Measurements from ENCODE around the gene CTCFL. TPM values are rescaled to one million over a fixed set of nuclear protein-coding genes. Genes with fewer than 3 reads are reported as not detected.
A peak's percentile ranks its signal among the peaks of the same experiment; 100 is the strongest.

The CTCFL gene
- total and polyA plus RNA-seq, 3 donors from 2014 or later, result 19.8 to 33.9 (median 24.8) TPM

GRCh38 chr20:57458400-57459160, 66.4 kb downstream of the CTCFL start:
- WGBS, 2 donors, result 66 to 81% methylated on average over 7 of the region's 7 CpGs
- intact Hi-C loops (cut with DNase I; ENCODE audit: low total_unique reads), result no loop called here
- Histone ChIP-seq H3K27me3 (no peaks in the 10 kb centered on the region), H3K9me3 (no peaks in the 10 kb centered on the region), H3K36me3 (ENCODE audit: low read depth, missing control alignments) (no peaks in the 10 kb centered on the region), H3K27ac (no peak overlapping the region), H3K4me1 (peaks cover 6% of the 10 kb centered on the region), H3K4me3 (no peak overlapping the region)
- DNase-seq, result peak; percentile 31
- TF ChIP-seq, protein P1, sequence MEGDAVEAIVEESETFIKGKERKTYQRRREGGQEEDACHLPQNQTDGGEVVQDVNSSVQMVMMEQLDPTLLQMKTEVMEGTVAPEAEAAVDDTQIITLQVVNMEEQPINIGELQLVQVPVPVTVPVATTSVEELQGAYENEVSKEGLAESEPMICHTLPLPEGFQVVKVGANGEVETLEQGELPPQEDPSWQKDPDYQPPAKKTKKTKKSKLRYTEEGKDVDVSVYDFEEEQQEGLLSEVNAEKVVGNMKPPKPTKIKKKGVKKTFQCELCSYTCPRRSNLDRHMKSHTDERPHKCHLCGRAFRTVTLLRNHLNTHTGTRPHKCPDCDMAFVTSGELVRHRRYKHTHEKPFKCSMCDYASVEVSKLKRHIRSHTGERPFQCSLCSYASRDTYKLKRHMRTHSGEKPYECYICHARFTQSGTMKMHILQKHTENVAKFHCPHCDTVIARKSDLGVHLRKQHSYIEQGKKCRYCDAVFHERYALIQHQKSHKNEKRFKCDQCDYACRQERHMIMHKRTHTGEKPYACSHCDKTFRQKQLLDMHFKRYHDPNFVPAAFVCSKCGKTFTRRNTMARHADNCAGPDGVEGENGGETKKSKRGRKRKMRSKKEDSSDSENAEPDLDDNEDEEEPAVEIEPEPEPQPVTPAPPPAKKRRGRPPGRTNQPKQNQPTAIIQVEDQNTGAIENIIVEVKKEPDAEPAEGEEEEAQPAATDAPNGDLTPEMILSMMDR (IDR thresholded peaks at IDR 0.05), result no peak
- no peak for TF ChIP-seq POLR2A (IDR thresholded peaks at IDR 0.05)

DNA sequence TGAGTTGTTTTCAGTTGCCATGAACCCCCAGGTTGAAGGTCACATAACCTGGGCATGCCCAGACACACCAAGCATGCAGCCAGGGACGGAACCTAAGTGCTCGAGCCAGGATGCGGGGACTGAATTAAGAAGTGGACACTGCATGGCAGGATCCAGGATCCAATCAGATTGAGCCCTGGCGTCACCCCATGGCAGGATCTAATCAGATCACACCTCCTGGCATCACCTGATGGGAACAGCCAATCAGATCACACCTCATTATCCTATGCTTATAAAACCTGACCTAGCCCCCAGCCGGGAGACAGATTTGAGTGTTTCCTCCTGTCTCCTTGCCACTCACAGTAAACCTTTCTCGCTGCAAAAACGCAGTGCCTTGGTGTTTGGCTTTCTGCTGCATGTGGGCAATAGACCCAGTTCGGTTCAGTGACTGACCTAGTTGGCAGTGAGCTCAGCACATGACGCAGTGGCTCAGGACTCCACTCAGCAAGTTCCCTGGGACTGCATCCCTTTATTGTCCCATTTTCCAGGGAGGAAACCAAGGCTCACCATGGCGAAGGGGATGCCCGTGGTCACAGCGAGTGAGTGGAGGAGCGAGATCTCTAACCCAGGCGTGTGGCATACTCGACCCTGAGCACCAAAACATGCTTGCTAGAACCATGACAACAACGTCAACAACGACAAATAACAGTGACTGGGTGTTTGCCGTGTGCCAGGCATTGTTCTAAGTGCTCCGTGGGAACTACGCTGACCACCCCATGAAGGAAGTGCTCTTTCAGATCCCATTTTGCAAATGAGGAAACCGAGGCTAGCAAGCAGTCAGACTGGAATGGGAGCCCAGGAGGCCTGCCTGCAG, 67.5 kb downstream of the CTCFL start:
- Histone ChIP-seq H3K36me3 (ENCODE audit: low read depth, missing control alignments) (no peaks in the 10 kb centered on the region), H3K27ac (no peak overlapping the region), H3K27me3 (no peaks in the 10 kb centered on the region), H3K4me3 (no peak overlapping the region), H3K9me3 (no peaks in the 10 kb centered on the region), H3K4me1 (peaks cover 4% of the 10 kb centered on the region)
- no peak for TF ChIP-seq POLR2A (IDR thresholded peaks at IDR 0.05)
- TF ChIP-seq, protein P1 (IDR thresholded peaks at IDR 0.05), result no peak
- DNase-seq, result no peak
- WGBS, 2 donors, result 88 to 89% methylated on average over 21 of the region's 21 CpGs
- intact Hi-C loops (cut with DNase I; ENCODE audit: low total_unique reads), result no loop called here

DNA sequence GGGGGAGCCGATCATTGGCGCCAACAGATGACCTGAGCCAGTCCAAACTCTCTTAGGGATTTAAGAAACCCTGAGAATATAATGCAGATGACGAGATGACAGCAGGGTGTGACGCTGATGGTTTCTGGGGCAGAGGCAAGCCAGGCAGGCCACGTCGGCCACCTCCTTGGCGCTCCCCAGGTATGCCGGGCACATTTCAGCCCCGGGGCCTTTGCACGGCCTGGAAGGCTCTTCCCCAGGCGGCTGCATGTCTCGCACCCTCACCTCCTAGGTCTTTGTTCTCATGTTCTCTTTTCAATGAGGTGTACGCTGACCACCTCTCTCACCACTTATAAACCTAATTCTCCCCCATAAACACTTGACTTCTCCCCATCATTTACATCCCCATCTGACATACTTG, 68.8 kb downstream of the CTCFL start:
- no peak overlapping the region for H3K27ac ChIP-seq
- no peak overlapping the region for H3K4me3 ChIP-seq
- 96 to 98% methylated on average over 11 to 13 of the region's 13 CpGs for WGBS, 2 donors
- intact Hi-C loops (cut with DNase I; ENCODE audit: low total_unique reads), result no loop called here
- TF ChIP-seq POLR2A (IDR thresholded peaks at IDR 0.05), result no peak
- TF ChIP-seq, protein P1 (IDR thresholded peaks at IDR 0.05), result no peak
- H3K36me3 ChIP-seq (ENCODE audit: low read depth, missing control alignments), result no peaks in the 10 kb centered on the region
- no peak for DNase-seq
- H3K4me1 ChIP-seq, result no peaks in the 10 kb centered on the region
- H3K9me3 ChIP-seq, result no peaks in the 10 kb centered on the region
- no peaks in the 10 kb centered on the region for H3K27me3 ChIP-seq

DNA sequence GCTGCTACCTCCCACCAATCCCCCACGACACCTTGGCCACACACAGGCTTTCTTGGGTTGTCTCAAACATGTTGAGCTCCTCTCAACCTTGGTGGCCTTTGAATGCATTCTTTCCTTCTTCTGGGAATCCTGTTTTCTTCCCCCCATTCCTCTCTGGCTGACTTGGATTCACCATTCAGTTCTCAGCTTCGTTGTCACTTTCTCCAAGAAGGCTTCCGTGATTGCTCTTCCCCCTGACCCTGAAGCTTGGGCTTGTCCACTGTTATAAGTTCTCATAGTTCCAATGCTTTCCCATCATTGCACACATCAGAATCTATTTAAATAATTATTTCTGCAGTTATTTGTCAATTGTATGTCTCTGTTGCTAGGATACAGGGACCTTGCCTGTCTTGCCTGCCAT, 69.6 kb downstream of the CTCFL start:
- Histone ChIP-seq H3K36me3 (ENCODE audit: low read depth, missing control alignments) (no peaks in the 10 kb centered on the region), H3K4me1 (no peaks in the 10 kb centered on the region), H3K27me3 (no peaks in the 10 kb centered on the region), H3K4me3 (no peak overlapping the region), H3K27ac (no peak overlapping the region), H3K9me3 (no peaks in the 10 kb centered on the region)
- TF ChIP-seq, protein P1 (IDR thresholded peaks at IDR 0.05), result no peak
- no peak for TF ChIP-seq POLR2A (IDR thresholded peaks at IDR 0.05)
- intact Hi-C loops (cut with DNase I; ENCODE audit: low total_unique reads), result no loop called here
- WGBS, 2 donors, result 74 to 77% methylated on average over 3 of the region's 3 CpGs
- DNase-seq, result no peak
